HepG2 (cell line): Measurements from ENCODE around the gene TIMM44. TPM values are rescaled to one million over a fixed set of nuclear protein-coding genes. Genes with fewer than 3 reads are reported as not detected.
A peak's percentile ranks its signal among the peaks of the same experiment; 100 is the strongest.

ENCODE experiments used
- AGO2 ChIP-seq: fragments of 200-400 bp; formaldehyde crosslinking; optimal IDR thresholded peaks from 2 replicates; pipeline ENCODE3; 2017; ENCODE audit warnings: mild to moderate bottlenecking, low read depth, low read length, moderate library complexity
- BCL6 ChIP-seq: IDR thresholded peaks from 2 replicates; pipeline ENCODE4 v1.6.1; 2016; ENCODE audit warnings: missing genetic modification reagents, missing compliant biosample characterization
- EHMT2 ChIP-seq: fragments of 200-600 bp; sonication (generic); IDR thresholded peaks from 2 replicates; pipeline ENCODE4 v1.7.0; 2017; ENCODE audit warnings: antibody characterized with exemption, low read depth, low read length, borderline replicate concordance
- ESRRA ChIP-seq: sonication (generic); formaldehyde crosslinking; IDR thresholded peaks from 2 replicates; pipeline ENCODE4 v1.5.1; 2020; ENCODE audit warnings: mild to moderate bottlenecking, low read depth, missing genetic modification reagents
- FOXJ3 ChIP-seq: sonication (generic); formaldehyde crosslinking; IDR thresholded peaks from 2 replicates; pipeline ENCODE4 v1.4.0; 2020; ENCODE audit warnings: missing genetic modification reagents, mild to moderate bottlenecking, borderline replicate concordance
- HMGA1 ChIP-seq: sonication (generic); formaldehyde crosslinking; conservative IDR thresholded peaks from 2 replicates; pipeline ENCODE4 v1.4.0; 2020; ENCODE audit warnings: missing genetic modification reagents
- MIER2 ChIP-seq: IDR thresholded peaks from 2 replicates; pipeline ENCODE4 v1.6.1; 2016; ENCODE audit warnings: missing biosample characterization, missing genetic modification reagents
- MIXL1 ChIP-seq: IDR thresholded peaks from 2 replicates; pipeline ENCODE4 v1.6.1; 2016
- NR3C1 ChIP-seq: sonication (generic); formaldehyde crosslinking; IDR thresholded peaks from 2 replicates; pipeline ENCODE4 v1.4.0; 2020; ENCODE audit warnings: missing genetic modification reagents
- PCBP1 ChIP-seq: fragments of 200-400 bp; formaldehyde crosslinking; IDR thresholded peaks from 2 replicates; pipeline ENCODE4 v1.6.1; 2017; ENCODE audit warnings: mild to moderate bottlenecking, low read depth, low read length, borderline replicate concordance
- SETDB1 ChIP-seq: sonication (generic); formaldehyde crosslinking; IDR thresholded peaks from 2 replicates; pipeline ENCODE4 v1.5.1; 2020; ENCODE audit warnings: missing genetic modification reagents, mild to moderate bottlenecking, borderline replicate concordance
- ZFAT ChIP-seq: sonication (generic); formaldehyde crosslinking; conservative IDR thresholded peaks from 2 replicates; pipeline ENCODE4 v1.8.1; 2023; ENCODE audit warnings: missing genetic modification reagents, inconsistent platforms
- ZMAT3 ChIP-seq: sonication (generic); formaldehyde crosslinking; conservative IDR thresholded peaks from 2 replicates; pipeline ENCODE4 v1.7.0; 2021; ENCODE audit warnings: missing genetic modification reagents
- ZNF24 ChIP-seq: fragments of 450-650 bp; IDR thresholded peaks from 2 replicates; pipeline ENCODE4 v1.6.1; 2017; ENCODE audit warnings: antibody characterized with exemption, mild to moderate bottlenecking
- ZNF331 ChIP-seq: sonication (generic); formaldehyde crosslinking; IDR thresholded peaks from 2 replicates; pipeline ENCODE4 v1.4.0; 2020; ENCODE audit warnings: missing genetic modification reagents
- ZNF790 ChIP-seq: sonication (generic); formaldehyde crosslinking; IDR thresholded peaks from 2 replicates; pipeline ENCODE4 v1.8.0; 2022; ENCODE audit warnings: missing genetic modification reagents, mild to moderate bottlenecking, borderline replicate concordance
- polyA plus RNA-seq, 8 experiments: library from polyadenylated mRNA; depleted of rRNA in 3 of 8; stranded (reverse) in 7 of 8; unstranded in 1 of 8; fragments of >200 nt; fragmentation: Illumina TruSeq in 4 of 8; extraction: Trizol in 4 of 8; gene quantifications; 2 replicates each; pipeline versions ENCODE4 v1.2.1 to v1.2.3, GENCODE V29; 2011 to 2016; ENCODE audit warnings: low read depth in 4 of 8, missing spikeins in 1 of 8, mixed read lengths in 1 of 8; ENCODE audit not compliant: insufficient read depth in 1 of 8
- total RNA-seq, 5 experiments: library from RNA; depleted of rRNA; stranded (reverse); fragments of >200 nt; fragmentation: Illumina TruSeq; extraction: Trizol; gene quantifications; 2 replicates each; pipeline ENCODE4 v1.2.3, GENCODE V29; 2016; ENCODE audit warnings: low read depth in 1 of 5
- TF ChIP-seq, protein P1 (sequence below), 2 experiments: sonication (generic) in 1 of 2; formaldehyde crosslinking in 1 of 2; IDR thresholded peaks; 2 replicates each; pipeline versions ENCODE4 v1.4.0 to v1.6.1; 2016 to 2020; ENCODE audit warnings: borderline replicate concordance in 1 of 2, low read depth in 1 of 2, mild to moderate bottlenecking in 1 of 2, missing genetic modification reagents in 1 of 2
- TF ChIP-seq, protein P2 (sequence below): sonication (generic); formaldehyde crosslinking; IDR thresholded peaks from 2 replicates; pipeline ENCODE4 v1.4.0; 2020; ENCODE audit warnings: mild to moderate bottlenecking, missing genetic modification reagents, borderline replicate concordance
- TF ChIP-seq, protein P3 (sequence below): sonication (generic); formaldehyde crosslinking; IDR thresholded peaks from 2 replicates; pipeline ENCODE4 v1.5.0; 2020; ENCODE audit warnings: missing genetic modification reagents
- TF ChIP-seq, protein P4 (sequence below): sonication (generic); formaldehyde crosslinking; IDR thresholded peaks from 2 replicates; pipeline ENCODE4 v1.4.0; 2020; ENCODE audit warnings: missing genetic modification reagents, borderline replicate concordance
- TF ChIP-seq, protein P5 (sequence below): fragments of 450-650 bp; IDR thresholded peaks from 2 replicates; pipeline ENCODE4 v1.6.1; 2017

TIMM44 gene
- total and polyA plus RNA-seq, 2 of the 13 experiments (the other 11 are each of a cell fraction or from before 2014, with no cell fraction given) = 42.9 to 72.6 TPM

DNA sequence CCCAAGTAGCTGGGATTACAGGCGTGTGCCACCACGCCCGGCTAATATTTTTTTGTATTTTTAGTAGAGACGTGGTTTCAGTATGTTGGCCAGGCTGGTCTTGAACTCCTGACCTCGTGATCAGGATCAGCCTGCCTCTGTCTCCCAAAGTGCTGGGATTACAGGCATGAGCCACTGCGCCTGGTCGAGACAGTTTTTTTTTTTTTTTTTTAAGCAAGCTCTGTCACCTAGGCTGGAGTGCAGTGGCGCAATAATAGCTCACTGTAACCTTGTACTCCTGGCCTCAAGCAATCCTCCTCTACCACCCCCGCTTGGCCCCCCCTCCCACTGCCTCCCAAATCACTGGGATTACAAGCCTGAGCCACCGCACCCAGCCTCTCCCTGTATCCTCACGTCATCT, 46.2 kb downstream of the TIMM44 start (continued):
- TF ChIP-seq, protein P1, sequence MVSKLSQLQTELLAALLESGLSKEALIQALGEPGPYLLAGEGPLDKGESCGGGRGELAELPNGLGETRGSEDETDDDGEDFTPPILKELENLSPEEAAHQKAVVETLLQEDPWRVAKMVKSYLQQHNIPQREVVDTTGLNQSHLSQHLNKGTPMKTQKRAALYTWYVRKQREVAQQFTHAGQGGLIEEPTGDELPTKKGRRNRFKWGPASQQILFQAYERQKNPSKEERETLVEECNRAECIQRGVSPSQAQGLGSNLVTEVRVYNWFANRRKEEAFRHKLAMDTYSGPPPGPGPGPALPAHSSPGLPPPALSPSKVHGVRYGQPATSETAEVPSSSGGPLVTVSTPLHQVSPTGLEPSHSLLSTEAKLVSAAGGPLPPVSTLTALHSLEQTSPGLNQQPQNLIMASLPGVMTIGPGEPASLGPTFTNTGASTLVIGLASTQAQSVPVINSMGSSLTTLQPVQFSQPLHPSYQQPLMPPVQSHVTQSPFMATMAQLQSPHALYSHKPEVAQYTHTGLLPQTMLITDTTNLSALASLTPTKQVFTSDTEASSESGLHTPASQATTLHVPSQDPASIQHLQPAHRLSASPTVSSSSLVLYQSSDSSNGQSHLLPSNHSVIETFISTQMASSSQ (IDR thresholded peaks at IDR 0.05; ENCODE audit: low read depth) = no peak
- TF ChIP-seq, protein P1 (CRISPR knock-in tag; IDR thresholded peaks at IDR 0.05; ENCODE audit: borderline replicate concordance) = no peak
- no peak for TF ChIP-seq SETDB1 (CRISPR knock-in tag)
- TF ChIP-seq HMGA1 (CRISPR knock-in tag) = no peak
- no peak for TF ChIP-seq PCBP1
- TF ChIP-seq, protein P2, sequence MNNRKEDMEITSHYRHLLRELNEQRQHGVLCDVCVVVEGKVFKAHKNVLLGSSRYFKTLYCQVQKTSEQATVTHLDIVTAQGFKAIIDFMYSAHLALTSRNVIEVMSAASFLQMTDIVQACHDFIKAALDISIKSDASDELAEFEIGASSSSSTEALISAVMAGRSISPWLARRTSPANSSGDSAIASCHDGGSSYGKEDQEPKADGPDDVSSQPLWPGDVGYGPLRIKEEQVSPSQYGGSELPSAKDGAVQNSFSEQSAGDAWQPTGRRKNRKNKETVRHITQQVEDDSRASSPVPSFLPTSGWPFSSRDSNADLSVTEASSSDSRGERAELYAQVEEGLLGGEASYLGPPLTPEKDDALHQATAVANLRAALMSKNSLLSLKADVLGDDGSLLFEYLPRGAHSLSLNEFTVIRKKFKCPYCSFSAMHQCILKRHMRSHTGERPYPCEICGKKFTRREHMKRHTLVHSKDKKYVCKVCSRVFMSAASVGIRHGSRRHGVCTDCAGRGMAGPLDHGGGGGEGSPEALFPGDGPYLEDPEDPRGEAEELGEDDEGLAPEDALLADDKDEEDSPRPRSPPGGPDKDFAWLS (CRISPR knock-in tag) = no peak
- no peak for TF ChIP-seq ZNF24
- TF ChIP-seq ZNF331 (CRISPR knock-in tag) = peak; percentile 66; the same call in 1 of the 2 replicates
- TF ChIP-seq, protein P3, sequence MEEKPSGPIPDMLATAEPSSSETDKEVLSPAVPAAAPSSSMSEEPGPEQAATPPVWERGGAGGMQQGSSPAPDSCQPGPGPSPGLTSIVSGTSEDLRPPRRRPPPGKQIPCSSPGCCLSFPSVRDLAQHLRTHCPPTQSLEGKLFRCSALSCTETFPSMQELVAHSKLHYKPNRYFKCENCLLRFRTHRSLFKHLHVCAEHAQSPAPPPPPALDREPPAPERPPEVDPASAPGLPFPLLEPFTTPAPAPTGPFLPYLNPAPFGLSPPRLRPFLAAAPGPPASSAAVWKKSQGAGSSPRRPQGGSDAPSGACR = no peak
- no peak for TF ChIP-seq MIER2 (CRISPR knock-in tag)
- TF ChIP-seq ZFAT (CRISPR knock-in tag) = no peak
- TF ChIP-seq ZMAT3 (CRISPR knock-in tag) = no peak
- no peak for TF ChIP-seq EHMT2
- TF ChIP-seq FOXJ3 (CRISPR knock-in tag) = peak; percentile 28; the same call in 1 of the 2 replicates
- TF ChIP-seq, protein P4, sequence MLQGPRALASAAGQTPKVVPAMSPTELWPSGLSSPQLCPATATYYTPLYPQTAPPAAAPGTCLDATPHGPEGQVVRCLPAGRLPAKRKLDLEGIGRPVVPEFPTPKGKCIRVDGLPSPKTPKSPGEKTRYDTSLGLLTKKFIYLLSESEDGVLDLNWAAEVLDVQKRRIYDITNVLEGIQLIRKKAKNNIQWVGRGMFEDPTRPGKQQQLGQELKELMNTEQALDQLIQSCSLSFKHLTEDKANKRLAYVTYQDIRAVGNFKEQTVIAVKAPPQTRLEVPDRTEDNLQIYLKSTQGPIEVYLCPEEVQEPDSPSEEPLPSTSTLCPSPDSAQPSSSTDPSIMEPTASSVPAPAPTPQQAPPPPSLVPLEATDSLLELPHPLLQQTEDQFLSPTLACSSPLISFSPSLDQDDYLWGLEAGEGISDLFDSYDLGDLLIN = no peak
- TF ChIP-seq ZNF790 (CRISPR knock-in tag) = no peak
- no peak for TF ChIP-seq MIXL1
- TF ChIP-seq BCL6 (CRISPR knock-in tag) = no peak
- TF ChIP-seq AGO2 = no peak
- no peak for TF ChIP-seq ESRRA (CRISPR knock-in tag)
- no peak for TF ChIP-seq NR3C1
- TF ChIP-seq, protein P5, sequence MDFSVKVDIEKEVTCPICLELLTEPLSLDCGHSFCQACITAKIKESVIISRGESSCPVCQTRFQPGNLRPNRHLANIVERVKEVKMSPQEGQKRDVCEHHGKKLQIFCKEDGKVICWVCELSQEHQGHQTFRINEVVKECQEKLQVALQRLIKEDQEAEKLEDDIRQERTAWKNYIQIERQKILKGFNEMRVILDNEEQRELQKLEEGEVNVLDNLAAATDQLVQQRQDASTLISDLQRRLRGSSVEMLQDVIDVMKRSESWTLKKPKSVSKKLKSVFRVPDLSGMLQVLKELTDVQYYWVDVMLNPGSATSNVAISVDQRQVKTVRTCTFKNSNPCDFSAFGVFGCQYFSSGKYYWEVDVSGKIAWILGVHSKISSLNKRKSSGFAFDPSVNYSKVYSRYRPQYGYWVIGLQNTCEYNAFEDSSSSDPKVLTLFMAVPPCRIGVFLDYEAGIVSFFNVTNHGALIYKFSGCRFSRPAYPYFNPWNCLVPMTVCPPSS = no peak
